NCI-H446 (cell line): ENCODE results near the gene FOLH1.
"Not testable (repeated sequence)": the region's sequence is repeated elsewhere in the genome, so short reads cannot be mapped to it uniquely, and the experiment has no call there.

Experiments used
- DNase-seq, 2 experiments: peaks; one replicate each; lab custom pipeline; 2025; lab: John Stamatoyannopoulos, UW

FOLH1 gene

DNA sequence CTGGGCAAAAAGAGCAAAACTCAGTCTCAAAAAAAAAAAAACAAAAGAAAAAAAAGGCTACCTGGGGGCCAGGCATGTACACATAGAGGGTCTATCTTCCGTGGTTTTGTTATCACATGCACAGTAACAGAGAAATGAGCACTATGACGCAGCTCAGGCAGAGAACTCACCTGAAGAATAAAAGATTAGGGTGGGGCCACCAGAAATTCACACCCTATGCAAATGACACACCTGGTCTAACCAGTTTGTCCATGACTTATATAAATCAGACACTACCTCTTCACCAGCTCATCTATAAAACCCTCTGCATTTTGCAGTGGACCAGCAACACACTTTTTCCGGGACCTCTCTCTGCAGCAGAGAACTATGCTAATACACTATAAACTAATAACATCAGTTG, 30.5 kb downstream of the FOLH1 start:
- DNase-seq, result not testable (repeated sequence)

DNA sequence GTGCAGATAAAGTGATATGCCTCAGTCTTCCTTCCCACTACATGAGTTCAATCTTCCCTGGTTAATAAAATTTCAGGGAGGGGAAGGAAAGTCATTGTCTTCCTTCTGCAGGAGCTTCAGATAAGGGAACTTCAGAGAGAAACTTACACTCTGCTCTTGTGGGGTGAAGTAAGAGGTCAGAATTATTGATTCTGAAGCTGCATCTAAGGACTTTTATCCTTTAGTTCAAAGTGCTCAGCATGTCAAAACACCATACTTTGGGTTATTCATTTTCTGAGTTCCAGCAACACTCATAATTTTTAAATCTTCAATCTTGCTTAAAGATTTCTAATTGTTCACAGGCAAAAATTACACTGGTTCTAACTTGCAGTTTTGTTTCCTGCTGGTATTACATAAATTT, 33.0 kb downstream of the FOLH1 start:
- DNase-seq, result not testable (repeated sequence)

DNA sequence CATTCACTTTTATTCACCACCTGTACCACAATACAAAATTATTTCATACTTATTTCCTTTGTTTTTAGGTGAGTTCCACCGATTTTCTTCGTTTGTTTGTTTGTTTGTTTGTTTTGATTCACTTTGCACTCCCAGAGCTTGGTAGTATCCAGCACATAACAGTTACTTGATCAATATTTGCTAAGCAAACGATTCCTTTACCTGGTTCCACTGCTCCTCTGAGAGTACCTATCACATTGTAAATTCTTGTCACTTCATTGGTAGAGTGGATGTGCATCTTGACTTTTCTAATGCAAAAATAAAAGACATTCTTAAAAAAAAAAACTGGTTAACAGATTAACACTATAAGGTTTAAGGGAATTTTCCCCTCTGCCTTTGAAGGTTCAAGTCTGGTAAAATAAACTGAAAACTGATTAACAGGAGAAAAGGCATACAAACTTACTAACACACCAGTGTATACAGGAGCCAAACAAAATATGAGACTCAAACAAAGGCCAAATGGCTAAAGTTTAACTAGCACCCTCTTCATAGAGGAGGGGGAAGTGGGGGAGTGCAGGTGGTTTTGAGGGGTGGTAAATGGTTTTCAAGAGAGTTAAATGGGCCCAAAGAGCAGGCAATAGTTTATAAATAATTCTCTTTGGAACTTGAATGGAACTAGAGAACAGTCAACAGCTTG, 33.6 kb downstream of the FOLH1 start:
- DNase-seq, result not testable (repeated sequence)

GRCh38 chr11:49171613-49172012, 36.8 kb downstream of the FOLH1 start:
- DNase-seq, result not testable (repeated sequence)

DNA sequence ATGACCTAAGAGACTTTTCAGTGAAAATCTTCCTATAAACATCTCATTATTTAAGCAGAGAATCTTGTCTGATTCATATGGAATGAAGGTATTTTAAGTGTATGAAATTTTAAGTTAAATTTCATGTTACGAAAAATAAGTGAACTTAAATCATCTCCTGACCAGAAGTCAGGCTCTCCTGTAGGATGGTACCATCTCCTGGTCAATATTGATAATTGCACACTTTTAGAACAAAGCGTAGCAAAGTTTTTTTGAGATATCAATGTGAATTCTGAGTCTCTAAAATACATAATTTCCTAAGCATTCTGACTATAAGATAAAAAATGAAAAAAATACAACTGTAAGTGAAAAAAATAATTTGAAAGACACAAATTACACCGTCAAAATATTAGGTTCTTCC, 38.8 kb downstream of the FOLH1 start:
- not testable (repeated sequence) for DNase-seq

DNA sequence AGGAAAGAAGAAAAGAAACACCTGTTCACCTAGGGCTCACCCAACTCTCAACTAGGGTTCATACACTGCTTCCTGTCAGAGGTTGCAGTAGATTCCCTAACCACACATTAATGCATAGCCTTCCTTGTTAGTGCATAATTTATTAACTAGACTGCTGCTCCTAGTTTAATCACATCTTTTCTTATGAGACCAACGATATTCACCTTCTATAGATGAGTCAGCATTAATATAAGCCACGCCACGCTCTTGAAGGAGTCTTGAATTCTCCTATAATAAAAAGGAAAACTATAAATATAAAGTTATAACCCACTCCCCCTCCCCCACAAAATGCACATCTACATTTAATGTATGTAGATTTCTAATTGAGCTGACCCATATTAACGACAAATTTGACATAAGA, 39.4 kb downstream of the FOLH1 start:
- DNase-seq, result not testable (repeated sequence)

DNA sequence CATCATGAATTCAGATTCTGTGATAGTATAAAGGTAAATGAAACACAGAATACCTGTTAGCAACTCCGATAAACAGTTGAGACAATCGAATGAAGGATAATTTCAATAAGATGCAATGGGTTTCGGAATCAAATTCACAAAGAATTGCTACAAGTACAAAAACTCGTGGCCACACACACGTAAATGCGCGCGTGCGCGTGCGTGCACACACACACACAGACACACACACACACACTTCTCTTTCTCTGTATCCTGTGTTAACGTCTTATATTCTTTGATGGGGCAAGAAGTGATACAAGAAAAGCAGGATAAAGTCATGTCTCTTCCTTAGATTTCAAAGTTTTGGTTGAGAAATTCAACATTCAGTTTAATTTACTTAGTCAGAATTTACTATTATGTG, 57.2 kb downstream of the FOLH1 start:
- DNase-seq, result no peak

DNA sequence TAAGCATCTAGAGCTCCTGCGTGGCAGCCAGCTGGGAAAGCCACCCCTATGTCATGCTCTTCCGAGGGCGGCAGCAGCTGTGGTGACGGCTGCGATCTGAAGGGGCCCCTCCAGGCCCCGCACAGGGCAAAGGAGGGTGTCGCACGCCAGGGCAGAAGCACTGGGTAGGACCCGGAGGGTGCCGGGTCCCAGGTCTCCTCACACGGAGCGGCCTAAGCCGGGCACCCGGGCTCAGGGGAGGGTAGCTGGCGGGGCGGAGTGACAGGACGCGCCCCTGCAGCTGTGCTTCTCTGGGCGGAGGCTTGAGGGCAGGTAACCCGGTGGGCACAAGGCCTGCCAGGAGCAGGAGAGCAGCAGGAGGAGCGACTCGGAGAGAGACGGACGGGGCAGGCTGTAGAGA, 106.0 kb downstream of the FOLH1 start:
- DNase-seq, result not testable (repeated sequence)
